ENCODE measurements around the gene TCF25. TPM values are rescaled to one million over a fixed set of nuclear protein-coding genes. Genes with fewer than 3 reads are reported as not detected.

Gene TCF25
- total RNA-seq, 4 donors from 2014 or later: 132 to 197 (median 147) TPM

- intact Hi-C loops (cut with DNase I; ENCODE audit: low total_unique reads): no loop called here
- H3K4me3 ChIP-seq (ENCODE audit: low read depth, poor library complexity, severe bottlenecking): peak overlapping the region; percentile 36
- no peak for DNase-seq (ENCODE audit: low spot score in 2 of 2)
- no peak for TF ChIP-seq POLR2A (IDR thresholded peaks at IDR 0.05)
- no peak for TF ChIP-seq CTCF (IDR thresholded peaks at IDR 0.05)
- 33 to 43% methylated on average over 19 to 37 of the region's 55 CpGs for WGBS, 2 donors
These were observed 75.8 kb downstream of the TCF25 start for GRCh38 chr16:89949121-89949742.

- TF ChIP-seq POLR2A (IDR thresholded peaks at IDR 0.05): no peak
- TF ChIP-seq CTCF (IDR thresholded peaks at IDR 0.05): no peak
- intact Hi-C loops (cut with DNase I; ENCODE audit: low total_unique reads): no loop called here
- no peak overlapping the region for H3K4me3 ChIP-seq (ENCODE audit: low read depth, poor library complexity, severe bottlenecking)
- 73 to 81% methylated on average over 12 of the region's 12 CpGs for WGBS, 2 donors
- DNase-seq (ENCODE audit: low spot score in 2 of 2): no peak
These were observed 76.4 kb downstream of the TCF25 start for GRCh38 chr16:89949756-89950155.

- no peak for DNase-seq (ENCODE audit: low spot score in 2 of 2)
- intact Hi-C loops (cut with DNase I; ENCODE audit: low total_unique reads): no loop called here
- no peak for TF ChIP-seq CTCF (IDR thresholded peaks at IDR 0.05)
- TF ChIP-seq POLR2A (IDR thresholded peaks at IDR 0.05): no peak
- no peak overlapping the region for H3K4me3 ChIP-seq (ENCODE audit: low read depth, poor library complexity, severe bottlenecking)
- WGBS, 2 donors: 94 to 96% methylated on average over 5 of the region's 5 CpGs
These were observed 78.1 kb downstream of the TCF25 start for GRCh38 chr16:89951509-89951908.

GRCh38 chr16:89952049-89952448 lies 78.7 kb downstream of the TCF25 start:
- WGBS, 2 donors: 90 to 92% methylated on average over 9 to 12 of the region's 12 CpGs
- H3K4me3 ChIP-seq (ENCODE audit: low read depth, poor library complexity, severe bottlenecking): no peak overlapping the region
- no peak for DNase-seq (ENCODE audit: low spot score in 2 of 2)
- TF ChIP-seq POLR2A (IDR thresholded peaks at IDR 0.05): no peak
- TF ChIP-seq CTCF (IDR thresholded peaks at IDR 0.05): no peak
- intact Hi-C loops (cut with DNase I; ENCODE audit: low total_unique reads): no loop called here

GRCh38 chr16:89952551-89952950 lies 79.2 kb downstream of the TCF25 start:
- no peak overlapping the region for H3K4me3 ChIP-seq (ENCODE audit: low read depth, poor library complexity, severe bottlenecking)
- intact Hi-C loops (cut with DNase I; ENCODE audit: low total_unique reads): no loop called here
- 90 to 94% methylated on average over 4 to 6 of the region's 6 CpGs for WGBS, 2 donors
- no peak for TF ChIP-seq POLR2A (IDR thresholded peaks at IDR 0.05)
- TF ChIP-seq CTCF (IDR thresholded peaks at IDR 0.05): no peak
- no peak for DNase-seq (ENCODE audit: low spot score in 2 of 2)
